ENCODE measurements around the gene GANAB.
"Not testable (repeated sequence)": the region's sequence is repeated elsewhere in the genome, so short reads cannot be mapped to it uniquely, and the experiment has no call there.

GANAB gene

DNA sequence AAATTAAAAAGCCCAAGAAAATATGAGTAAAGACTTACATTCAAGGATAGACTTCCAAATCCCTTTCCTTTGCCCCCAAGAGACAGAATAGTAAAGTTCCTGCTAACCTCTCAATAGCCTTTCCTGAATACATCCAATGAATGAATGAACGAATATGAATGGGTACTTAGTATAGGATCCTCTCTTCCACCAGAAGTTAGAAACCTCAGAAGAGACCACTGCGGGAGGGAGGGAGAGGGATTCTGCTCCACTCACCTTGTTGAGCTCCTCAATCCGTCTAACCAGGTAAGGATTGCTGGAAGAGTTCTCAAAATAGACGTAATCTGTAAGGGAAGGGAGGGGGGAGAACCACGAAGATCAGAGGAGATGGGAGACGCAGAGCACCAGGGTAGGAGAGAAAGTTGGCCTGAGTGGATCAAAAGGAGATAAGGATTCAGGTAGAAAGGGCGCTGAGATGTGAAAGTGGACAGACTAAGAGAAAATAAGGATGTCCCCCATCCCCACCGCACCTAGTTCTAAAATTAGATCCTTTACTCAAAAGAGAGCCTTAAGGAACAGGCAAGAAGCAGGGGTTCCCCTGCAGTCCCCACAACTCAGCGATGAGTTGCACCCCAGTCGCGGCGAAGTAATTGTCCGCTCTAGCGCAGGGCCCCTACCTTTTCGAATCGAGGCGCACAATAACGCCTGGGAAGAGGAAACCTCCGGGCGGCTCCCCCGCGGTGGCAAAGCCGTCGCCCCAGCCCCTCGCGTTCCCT lies 45.9 kb downstream of the GANAB start:
- DNase-seq: peak in 1 of 2 donors; percentile 19

GRCh38 chr11:62599901-62600300 lies 46.5 kb downstream of the GANAB start:
- DNase-seq: peak in 1 of 2 donors; percentile 52

- DNase-seq: peak; percentile 99
Observed at GRCh38 chr11:62599069-62599696, 47.2 kb downstream of the GANAB start.

DNA sequence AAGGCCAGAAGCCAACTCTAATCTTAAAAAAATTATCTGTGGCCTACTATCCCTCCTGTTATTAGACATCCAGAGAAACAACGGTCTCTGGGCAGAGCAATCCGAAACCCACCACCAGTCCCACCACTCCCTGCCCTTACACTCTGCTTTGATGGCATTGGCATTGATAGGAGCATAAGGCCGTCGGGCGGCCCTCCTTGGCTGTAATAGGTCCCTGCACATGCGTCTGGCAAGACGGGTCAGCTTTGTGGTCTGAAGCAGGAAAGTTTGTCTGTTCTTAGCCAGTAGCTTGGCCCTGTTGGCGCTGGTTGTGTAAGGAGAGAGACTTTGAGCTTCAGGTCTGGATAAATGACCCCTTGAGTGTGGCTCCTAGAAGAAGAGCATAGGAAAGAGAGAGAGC lies 51.3 kb downstream of the GANAB start:
- DNase-seq: no peak

DNA sequence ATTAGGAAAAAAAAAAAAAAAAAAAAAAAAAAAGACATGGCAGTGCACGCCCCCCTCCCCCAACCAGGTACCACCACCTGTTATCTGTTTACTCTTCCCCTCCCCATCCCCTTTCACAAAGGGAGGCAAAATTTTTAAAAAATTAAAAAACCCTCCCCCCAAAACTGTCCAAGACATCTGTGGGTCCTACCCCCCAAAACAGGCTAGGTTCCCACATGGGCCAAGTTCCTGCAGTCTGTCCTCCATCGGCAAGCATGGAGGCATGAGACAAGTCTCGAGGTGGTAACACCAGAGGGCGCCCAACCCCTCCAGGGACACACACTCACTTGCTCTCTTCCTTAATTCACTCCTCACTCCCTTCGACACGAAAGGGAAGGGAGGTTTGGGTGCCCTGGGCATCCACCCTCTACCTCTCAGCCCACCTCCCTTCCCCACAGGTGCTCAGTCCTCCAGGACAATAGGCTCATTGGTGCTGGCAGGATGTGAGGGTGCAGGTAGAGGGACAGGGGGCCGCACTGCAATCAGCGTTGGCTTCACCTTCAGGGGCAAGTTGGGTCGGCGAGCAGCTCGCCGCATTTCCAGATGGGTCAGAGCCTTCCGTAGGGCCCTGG lies 52.9 kb downstream of the GANAB start:
- DNase-seq: peak; percentile 84 to 85

- DNase-seq: no peak
Observed at GRCh38 chr11:62592989-62593421, 53.4 kb downstream of the GANAB start.

DNA sequence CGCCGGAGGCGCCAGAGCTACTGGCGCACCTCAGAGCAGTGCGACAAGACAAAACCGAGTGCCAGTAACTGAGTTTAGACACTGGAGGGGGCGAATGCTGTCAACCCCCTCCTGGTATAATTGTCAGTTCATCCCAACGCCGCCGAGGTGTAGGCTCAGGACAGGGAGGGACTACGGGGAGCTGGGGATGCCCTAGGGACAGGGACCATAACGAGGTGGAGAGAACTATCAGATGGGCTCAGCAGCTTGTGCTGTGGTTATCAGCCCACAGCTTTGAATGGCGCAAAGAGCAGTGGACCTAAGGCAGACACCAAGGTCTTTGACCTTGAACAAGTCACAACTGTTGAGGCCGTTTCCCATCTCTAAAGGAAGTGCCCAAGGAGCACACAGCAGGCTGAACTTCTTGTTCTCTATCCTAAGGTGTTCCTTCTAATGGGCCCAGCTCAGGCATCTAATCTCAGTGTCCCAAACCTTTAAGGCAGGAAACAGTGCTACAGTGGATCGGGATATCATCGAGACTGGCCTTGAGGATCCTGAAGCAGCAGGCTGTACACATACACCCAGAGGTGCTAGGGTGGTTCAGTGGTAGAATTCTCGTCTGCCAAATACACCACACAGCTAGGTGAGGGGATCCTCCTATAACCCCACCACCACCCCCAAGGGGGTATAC lies 54.1 kb downstream of the GANAB start:
- no peak for DNase-seq

DNA sequence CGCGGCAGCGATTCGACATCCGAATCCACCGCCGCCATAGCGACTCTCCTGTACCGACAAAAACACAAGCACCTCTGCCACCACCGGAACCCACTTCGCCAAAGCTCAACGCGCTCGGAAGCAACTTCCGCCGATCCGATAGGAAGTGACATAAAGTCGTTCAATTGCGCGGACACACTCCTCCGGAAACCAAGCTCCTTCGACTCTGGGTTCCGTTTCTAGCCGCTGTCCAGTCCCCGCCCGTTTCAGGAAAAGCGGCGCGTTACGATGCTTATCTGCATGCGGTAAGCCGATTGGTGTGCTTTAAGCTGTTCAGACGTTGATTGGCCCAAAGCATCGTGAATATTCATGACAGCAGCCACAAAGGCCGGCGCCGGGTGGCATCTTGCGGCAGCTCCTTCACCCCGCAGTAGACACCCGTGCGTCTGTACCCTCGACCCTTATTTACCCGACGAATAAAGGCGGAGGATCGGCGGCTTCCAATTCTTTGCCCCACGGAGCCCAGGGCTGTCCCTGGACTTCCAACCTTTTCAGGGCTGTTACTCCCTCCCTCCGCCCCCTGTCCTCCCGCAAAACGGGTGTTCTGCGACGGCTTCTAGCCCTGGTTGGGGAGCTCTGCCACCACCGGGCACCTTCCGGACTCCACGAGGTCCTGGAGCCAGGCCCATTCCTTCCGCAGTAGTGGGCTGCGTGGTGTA lies 54.8 kb downstream of the GANAB start, which contains the start of gene TUT1:
Gene TUT1 (minus strand): TSS at position 76 of the 698 bp plus-strand sequence. CDS start 38 bp downstream, at position 38.
- peak; percentile 98 to 99 for DNase-seq

GRCh38 chr11:62588966-62589637 lies 57.3 kb downstream of the GANAB start:
- DNase-seq: peak; percentile 24 to 30

DNA sequence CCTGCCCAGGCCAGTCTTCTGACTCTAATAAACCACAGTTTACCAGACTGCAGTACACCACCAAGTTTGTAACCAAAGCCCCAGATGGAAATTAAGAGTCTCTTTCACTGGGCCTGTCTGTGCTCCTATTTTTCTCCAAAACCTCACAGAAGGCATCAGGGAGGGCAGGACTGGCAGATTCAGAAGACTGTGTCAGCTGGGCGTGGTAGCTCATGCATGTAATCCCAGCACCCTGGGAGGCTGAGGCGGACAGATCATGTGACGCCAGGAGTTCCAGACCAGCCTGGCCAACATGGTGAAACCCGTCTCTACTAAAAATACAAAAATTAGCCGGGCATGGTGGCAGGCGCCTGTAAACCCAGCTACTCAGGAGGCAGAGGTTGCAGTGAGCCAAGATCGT lies 61.1 kb downstream of the GANAB start:
- not testable (repeated sequence) for DNase-seq

DNA sequence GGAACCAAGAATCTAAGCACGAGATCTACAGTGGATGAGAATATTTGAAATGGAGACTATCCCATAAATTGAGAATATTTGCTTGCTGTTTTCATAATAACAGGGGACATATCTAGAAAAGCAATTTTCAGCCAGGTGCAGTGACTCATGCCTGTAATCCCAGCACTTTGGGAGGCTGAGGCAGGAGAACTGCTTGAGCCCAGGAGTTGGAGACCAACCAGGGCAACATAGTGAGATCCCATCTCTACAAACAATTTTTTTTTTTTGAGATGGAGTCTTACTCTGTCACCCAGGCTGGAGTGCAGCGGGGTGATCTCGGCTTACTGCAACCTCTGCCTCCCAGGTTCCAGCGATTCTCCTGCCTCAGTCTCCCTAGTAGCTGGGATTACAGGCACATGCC lies 64.7 kb downstream of the GANAB start:
- not testable (repeated sequence) for DNase-seq

DNA sequence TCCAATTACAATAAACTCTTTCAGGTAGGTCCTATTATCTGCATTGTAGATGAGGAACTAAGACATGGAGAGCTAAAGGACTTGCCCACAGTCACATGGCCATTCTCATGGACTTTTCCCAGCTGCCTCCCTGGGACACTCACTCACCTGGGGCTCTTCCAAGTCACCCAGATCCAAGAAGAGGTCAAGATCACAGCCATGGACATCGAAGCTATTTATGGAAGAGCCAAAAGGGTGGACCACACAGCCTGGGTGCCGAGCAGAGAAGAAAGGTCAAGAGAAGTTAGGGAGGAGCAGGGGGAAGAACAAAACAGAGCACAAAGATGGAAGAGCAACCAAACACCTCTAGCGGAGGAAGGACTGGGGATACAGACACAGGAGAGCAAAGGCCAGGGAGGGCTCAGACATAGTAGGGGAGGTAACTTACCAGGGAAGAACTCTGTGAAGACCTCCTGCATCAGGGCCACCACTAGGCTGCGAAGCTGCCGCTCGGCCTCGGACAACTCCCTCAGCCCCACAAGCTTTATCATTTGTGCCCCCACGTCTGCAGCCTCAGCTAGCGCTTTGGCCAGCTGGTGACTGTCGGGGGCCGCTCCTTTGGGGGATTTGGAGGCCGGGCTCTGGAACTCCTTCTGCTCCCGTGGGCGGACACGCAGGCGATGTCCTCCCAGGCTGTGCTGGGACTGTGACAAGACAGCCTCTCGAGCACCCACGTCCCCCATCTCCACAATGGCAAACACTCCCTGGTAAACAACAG lies 65.3 kb downstream of the GANAB start:
- DNase-seq: no peak

GRCh38 chr11:62579252-62579651 lies 67.2 kb downstream of the GANAB start:
- DNase-seq: no peak

DNA sequence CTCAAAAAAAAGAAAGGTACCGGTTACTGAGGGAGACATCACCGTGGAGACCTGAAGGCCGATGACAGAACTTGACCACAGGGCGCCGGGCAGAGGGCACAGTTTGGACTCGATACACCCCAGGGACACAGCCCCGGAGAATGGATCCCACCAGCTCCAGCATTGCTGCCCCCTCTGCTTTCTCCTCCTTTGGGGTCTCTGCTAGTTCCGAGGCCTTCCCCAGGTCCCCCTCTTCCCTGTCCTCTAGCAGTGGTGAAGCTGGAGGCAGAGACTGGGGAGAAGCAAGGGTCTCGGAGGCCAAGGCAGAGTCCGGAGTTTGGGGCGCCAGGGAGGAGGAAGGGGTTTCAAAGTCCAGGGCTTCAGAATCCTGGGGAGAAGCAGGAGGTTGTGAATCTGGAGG lies 67.9 kb downstream of the GANAB start:
- DNase-seq: no peak

DNA sequence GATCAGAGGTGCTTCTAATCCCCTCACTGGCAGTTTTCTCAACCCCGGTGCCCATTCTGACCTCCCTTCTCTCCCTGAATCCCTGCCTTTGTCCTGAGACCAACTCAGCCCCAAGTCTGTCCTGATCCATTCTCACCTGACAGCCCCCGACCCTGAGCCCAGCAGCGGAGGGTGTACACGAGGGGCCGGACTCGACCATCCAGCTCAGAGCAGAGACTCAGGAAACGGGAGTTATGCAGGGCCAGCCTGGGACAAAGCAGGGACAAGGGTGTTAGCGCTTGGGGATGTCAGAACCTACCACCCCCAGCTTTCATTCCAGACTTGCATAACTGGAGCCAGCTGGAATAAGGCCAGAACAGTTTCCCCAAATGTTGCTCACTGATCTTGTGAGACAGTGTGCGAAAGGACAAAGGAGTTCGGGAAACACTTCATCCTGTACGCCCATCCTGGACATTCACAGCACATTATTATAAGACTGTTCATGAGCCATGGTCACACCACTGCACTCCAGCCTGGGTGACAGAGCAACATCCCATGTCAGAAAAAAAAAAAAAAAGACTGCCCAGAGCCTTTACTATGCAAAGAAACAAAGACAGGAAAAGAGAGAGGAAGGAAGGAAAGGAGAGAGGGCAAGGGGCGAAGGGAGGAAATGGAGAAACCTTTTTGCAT lies 69.2 kb downstream of the GANAB start:
- DNase-seq: no peak

DNA sequence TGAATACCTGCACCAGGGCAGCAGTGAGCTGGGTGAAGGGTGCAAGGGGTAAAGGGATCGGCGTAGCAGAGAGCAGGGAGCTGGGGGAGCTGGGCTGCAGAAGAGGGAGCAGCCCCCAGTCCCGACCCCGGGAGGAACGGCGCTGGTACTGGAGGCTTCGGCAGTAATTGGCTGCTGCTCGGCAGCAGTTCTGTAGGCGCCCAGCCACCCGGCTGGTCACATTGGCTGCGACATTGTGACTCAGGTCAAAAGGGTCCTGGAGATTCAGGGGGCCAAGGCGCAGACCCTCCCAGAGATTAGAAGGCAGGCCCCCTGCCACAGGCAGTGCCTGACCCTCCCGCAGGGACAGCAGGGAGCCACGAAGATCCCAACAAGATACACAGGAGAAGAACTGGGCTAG lies 70.6 kb downstream of the GANAB start:
- no peak for DNase-seq

- DNase-seq: no peak
Observed at GRCh38 chr11:62575156-62575555, 71.3 kb downstream of the GANAB start.
